ENCODE data around the gene SLC35B2.
A peak's percentile ranks its signal among the peaks of the same experiment; 100 is the strongest.
"Not testable (repeated sequence)": the region's sequence is repeated elsewhere in the genome, so short reads cannot be mapped to it uniquely, and the experiment has no call there.

SLC35B2 gene

DNA sequence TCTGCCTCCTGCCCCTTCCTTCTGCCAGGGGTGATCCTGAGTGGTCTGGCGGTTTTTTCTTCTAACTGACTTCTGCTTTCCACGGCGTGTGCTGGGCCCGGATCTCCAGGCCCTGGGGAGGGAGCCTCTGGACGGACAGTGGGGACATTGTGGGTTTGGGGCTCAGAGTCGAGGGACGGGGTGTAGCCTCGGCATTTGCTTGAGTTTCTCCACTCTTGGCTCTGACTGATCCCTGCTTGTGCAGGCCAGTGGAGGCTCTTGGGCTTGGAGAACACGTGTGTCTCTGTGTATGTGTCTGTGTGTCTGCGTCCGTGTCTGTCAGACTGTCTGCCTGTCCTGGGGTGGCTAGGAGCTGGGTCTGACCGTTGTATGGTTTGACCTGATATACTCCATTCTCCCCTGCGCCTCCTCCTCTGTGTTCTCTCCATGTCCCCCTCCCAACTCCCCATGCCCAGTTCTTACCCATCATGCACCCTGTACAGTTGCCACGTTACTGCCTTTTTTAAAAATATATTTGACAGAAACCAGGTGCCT, 23.7 kb downstream of the SLC35B2 start:
- no peak for DNase-seq

DNA sequence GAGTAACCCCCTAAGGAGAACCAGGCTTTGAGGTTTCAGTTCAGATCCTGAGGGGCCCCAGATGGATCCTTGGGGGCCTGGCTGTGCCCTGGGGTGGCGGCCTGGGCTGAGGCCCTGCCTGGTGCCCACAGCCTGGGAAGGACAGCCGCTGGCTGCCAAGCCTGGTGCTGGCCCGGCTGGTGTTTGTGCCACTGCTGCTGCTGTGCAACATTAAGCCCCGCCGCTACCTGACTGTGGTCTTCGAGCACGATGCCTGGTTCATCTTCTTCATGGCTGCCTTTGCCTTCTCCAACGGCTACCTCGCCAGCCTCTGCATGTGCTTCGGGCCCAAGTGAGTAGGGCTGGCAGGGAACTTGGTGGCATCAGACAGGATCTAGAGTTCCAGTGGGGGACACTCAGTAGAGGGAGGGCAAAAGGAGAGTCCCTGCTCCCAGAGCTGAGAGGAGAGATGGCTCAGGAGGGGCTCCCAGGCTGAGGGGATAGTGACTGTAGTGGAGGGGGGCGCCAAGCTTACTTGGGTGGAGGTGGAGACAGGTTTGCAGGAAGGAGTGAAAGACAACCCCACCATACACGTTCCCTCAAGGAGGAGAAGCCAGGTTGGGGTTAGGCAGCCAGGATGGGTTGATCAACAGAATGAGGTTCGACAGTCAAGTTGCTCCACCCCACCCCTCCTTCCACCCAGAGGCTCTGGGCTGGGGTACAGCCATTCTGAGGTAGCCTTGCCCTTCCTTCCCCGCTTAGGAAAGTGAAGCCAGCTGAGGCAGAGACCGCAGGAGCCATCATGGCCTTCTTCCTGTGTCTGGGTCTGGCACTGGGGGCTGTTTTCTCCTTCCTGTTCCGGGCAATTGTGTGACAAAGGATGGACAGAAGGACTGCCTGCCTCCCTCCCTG, 24.4 kb downstream of the SLC35B2 start:
- DNase-seq = no peak

DNA sequence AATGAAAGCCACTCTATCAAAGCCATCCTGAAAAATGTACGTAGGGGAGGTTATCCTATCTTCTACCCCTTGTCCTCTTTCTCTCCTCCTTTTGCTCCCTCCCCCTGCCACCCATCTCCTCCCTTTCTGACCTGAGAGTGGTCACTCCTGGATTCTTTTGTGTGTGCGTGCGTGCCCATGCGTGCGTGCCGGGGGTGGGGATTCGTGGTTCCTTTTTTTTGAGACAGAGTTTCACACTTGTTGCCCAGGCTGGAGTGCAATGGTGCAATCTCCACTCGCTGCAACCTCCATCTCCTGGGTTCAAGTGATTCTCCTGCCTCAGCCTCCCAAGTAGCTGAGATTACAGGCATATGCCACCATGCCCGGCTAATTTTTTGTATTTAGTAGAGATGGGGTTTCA, 25.9 kb downstream of the SLC35B2 start:
- not testable (repeated sequence) for DNase-seq

DNA sequence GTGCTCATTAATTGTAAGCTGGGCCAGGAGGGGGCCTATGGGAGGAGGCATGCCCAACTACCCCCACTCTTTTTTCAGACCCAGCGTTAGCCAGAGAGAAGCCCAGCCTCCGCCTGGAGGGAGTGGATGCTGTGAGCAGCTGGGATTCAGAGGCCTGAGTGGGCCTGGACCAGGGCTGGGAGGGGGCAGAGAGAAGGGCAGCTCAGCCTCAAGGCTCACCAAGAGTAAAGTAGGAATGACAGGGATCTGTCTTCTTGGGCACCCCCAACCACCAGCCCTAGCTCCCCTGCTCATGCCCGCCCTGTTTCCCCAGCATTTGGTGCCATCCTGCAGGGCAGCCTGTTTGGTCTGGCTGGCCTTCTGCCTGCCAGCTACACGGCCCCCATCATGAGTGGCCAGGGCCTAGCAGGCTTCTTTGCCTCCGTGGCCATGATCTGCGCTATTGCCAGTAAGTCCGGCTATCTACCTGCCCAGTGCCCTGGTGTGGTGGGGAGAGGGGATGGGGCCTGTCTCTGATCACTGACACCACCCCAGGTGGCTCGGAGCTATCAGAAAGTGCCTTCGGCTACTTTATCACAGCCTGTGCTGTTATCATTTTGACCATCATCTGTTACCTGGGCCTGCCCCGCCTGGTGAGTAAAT, 27.2 kb downstream of the SLC35B2 start:
- no peak for DNase-seq

GRCh38 chr6:44229376-44230033, 27.8 kb downstream of the SLC35B2 start:
- DNase-seq = no peak

DNA sequence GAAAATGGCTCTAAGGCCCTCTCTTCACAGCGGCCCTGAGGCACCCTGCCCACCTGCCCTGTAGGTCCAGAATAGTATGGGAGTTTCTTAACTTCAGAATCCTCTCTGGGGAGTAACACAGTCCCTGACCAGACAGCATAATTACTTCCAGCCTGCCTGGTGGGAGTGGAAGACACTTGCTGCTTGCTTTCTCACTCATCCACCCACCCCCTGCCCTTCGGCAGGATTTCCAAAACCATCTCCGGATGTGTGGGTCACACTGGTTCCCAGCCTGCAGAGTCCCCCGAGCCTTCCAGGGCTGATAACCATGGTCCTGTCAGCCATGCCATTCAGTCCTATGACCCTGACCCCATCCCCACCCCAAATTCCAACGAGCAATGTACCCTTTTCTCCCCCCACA, 28.5 kb downstream of the SLC35B2 start:
- no peak for DNase-seq

DNA sequence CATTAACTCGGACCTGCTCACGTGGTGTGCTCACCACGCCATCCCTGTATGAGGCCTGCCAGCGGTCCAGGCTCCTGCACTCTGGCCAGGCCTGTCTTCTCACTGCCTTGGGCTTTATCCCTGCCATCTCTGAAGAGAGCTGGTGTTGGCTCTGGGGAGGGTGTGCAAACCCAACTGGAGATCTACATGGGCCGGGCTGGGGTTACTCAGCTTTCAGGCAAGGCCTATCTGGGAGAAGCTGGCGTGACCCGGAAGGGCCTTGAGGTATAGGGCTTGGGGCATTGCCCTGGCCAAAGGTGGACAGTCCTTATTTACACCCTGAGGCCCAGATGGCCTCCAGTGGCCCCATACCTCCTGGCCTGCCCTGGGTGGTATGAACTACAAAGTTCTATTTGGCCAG, 28.9 kb downstream of the SLC35B2 start:
- no peak for DNase-seq

DNA sequence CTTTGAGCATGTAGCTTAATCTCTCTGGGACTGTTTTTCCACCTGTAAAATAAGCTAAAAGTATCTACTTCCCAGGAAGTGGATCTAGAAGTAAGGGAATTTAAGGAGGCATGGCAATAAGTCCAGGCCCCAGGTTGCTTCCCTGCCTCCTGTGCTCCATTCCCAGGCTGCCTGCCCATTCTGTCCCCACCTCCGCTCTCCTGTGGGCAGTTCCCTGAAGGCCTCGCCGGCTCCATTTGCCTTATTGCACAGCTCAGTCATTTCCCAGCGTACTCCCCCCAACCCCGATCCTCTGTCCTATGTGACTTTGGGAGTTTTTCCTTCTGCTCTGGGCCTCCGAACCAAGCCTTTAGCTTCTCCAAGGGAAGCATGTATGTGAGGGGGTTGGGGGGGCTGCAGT, 29.3 kb downstream of the SLC35B2 start:
- DNase-seq = no peak

- no peak for DNase-seq
Measured at GRCh38 chr6:44227148-44227793, 30.1 kb downstream of the SLC35B2 start.

DNA sequence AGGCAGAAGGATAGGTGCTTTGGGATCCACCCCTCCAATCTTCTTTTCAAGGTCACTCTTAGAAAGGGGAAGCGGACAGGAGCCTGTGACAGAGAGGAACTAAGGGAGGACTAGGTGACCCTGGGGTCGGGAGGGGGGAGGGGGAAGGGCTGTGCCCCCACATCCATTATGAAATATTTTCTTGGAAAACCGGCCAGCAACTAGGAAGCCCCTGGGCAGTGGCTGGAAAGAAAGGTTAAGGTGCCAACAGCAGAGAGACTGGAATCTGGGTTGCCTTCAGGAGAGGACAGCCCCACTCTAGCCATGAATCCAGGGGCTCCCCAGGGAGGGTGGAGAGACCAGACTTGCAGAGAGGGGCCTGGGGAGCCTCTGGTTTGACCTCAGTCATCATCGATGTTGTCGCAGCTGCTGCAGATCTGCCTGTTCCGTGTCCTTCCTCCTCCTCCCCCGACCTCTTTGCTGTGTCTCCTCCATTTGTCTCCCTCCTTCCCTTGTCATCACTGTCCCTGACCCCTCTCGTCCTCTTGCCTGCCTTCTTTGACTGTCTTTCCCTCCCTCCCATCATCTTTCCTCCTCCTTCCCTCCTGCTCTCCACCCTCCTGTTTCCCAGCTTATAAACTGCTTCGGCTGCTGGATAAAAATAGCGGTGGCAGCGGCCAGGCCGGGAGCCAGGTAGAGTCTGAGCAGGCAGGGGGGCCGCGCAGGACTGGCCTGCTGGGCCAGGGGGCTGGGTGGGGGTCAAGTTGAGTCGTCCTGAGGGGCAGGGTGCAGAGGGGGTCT, 30.8 kb downstream of the SLC35B2 start:
- no peak for DNase-seq

DNA sequence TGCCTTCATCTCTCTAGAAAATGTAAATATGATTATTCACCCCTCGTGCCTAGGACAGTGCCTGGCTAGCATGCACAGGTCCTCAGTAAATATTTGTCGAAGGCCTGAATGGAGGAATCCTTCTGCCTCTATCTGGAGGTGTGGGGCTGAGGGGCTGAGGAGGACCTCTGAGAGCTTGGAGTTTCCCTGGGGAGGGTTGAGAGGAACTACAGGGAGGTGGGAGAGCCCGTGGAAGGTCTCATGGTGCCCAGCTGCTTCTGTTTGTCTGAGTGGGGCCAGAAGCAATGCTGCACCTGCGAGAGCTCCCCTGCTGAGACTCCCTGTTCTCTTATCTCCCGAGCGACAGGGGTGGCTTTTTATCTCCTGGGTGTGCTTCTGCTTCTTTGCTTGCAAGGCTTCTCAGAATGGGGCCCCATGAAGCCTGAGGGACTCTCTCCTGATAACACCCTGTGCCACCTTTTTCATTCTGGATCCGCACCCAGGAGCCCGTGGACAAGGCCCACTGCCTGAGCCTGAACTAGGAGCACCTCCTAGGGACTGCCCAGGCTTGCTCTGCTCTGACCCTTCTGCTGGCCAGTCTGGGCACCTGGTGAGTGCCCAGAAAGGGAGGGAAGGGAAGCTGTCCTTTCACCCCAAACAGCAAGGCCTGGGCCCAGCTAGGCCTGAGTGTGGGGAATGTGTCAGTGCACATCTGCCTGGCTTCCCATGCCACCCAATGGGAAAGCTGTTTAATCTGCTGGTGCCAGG, 31.6 kb downstream of the SLC35B2 start:
- DNase-seq = no peak

GRCh38 chr6:44224965-44225305, 32.4 kb downstream of the SLC35B2 start:
- DNase-seq = no peak

- peak in 1 of 2 experiments; percentile 60 for DNase-seq
Measured at GRCh38 chr6:44224029-44224964, 33.0 kb downstream of the SLC35B2 start.

DNA sequence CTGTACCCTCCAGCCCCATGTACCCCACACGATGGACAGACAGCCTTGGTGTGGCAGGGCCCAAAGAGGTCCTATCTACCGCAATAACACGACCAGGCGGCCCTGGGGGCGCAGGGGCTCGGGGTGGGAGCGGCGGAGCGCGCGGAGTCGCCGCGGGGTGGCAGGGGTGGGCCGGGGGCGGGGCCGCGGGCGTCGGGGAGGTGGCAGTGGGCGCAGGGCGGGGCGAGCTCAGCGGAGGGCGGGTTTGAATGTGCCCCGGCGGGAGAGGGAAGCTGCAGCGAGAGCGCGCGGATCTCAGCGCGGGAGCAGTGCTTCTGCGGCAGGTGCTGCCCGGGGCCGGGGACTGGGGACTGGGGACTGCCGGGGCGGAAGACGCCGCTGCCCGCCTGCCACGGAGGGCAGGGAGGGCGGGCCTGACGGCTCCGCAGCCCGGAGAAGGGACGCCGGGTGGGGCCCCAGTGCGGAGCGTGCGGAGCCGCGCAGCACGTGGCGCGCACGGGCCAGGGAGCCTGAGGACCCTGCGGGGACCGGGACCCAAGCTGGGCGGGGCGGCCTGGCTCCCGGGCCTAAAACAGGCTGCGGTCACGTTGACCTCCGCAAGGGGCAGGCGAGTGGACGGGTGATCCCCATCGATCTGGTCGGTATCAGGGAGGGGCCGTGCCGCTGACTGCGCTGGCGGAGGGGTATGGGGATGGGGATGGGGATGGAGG, 33.9 kb downstream of the SLC35B2 start, which contains the start of gene SLC29A1:
TSS of gene SLC29A1 (plus strand) at position 277 of the 710 bp plus-strand sequence. CDS start 3,719 bp downstream, outside the sequence.
- peak; percentile 46 to 77 for DNase-seq

DNA sequence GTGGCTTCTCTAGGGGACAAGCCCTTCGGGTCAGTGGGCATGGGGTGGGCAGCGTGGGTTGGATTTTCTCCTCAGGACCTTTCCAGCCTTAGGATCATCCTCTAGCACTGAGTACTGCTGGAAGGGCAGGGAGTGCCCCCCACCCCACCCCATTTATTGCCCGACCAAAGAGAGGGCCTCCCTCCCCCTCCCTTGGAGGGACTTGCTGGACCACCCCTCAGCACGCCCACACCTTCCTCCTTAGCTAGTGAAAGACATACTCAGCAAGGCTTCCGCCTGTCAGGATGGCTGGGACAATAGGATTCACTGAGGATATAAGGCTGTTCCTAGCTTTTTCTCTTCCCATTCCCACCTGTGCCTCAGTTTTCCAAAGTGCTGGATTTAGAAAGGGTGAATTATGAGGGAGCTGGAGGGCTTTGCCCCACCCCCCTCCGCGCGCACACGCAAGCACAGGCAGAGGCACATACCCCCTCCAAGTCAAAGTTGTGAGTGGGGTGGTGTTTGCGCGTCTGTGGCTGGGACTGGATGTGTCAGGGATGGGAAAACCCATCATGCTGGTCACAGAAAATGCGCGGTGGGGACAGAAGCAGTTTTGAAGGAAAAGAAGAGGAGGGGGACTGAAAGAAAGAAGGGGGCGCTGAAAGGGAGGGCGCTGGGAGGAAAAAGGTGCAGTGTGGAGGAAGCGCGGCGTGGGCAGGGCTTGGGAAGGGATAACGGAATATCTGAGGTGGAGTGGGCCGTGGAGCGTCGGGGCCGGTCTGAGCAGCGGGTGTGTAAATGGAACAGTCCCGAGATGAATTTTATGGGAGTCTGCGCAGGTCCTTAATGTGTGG, 34.6 kb downstream of the SLC35B2 start:
- no peak for DNase-seq

- DNase-seq = no peak
Measured at GRCh38 chr6:44221961-44222335, 35.4 kb downstream of the SLC35B2 start.

DNA sequence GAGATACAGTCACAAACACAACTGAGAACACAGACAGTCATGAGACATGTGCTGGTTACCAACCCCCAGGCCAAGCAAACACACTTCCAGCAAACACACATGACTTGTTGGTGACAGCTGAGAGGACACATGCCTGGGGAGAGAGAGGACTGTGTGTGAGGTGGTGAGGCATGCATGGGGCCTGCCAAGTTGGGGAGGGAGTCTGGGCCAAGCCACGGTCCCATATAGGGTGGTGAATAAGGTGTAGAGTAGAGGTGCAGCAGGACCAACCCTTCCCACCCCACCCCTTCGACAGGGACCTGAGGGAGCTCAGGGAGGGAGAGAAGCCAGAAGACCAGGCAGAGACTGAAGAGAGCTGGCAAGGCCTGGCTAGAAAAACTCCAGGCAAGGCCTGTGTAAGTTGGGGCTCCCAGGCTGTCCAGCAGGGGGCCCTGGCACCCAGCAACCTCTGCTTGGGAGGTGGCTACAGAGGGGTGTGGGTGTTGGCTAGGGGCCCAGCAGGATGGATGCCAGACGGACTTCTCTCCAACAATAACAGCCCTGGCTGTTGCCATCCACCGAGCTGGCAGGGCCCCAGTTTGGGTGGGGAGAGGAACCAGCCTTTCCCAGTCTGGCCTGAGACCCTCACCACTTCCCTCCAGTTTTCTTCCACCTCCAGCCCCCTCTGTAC, 35.9 kb downstream of the SLC35B2 start:
- DNase-seq = peak; percentile 56 to 82

DNA sequence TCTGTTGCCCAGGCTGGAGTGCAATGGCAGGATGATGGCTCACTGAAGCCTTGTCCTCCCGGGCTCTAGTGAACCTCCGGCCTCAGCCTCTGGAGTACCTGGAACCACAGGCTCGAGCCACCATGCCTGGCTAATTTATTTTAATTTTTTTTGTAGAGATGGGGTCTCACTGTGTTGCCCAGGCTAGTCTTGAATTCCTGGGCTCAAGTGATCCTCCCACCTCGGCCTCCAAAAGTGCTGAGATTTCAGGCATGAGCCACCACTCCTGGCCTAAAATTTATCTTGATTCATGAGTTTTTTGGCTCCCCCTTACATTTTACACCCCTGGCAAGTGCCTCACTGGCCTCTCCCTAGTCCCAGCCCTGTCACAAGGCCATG, 36.4 kb downstream of the SLC35B2 start:
- no peak for DNase-seq
